ENCODE measurements around the gene VKORC1L1.
A peak's percentile ranks its signal among the peaks of the same experiment; 100 is the strongest.
"Not testable (repeated sequence)": the region's sequence is repeated elsewhere in the genome, so short reads cannot be mapped to it uniquely, and the experiment has no call there.

Gene VKORC1L1

DNA sequence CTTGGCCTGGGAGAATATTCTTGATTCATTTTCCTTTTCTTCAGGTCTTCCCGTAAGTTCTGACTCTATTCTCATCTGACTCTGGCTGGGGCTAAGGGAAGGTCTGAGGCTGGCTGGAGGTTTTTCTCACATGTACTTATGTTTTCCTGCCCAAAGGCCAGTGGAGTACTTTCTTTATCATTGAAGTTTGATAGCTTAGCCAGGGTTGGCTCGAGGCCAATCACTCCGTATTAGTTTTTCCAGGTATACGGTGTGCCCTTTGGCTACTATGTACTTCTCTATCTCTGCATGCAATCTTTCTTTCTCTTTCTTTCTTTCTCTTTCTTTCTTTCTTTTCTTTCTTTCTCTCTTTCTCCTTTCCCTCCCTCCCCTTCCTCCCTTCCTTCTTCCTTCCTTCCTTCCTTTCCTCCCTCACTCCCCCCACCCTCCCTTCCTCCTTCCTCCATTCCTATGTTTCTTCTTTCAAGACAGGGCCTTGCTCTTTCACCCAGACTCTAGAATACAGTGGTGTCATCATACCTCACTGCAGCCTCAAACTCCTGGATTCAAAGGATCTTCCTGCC lies 26.8 kb upstream of the VKORC1L1 start:
- Histone ChIP-seq H3K36me3 (no peaks in the 10 kb centered on the region), H3K4me1 (no peaks in the 10 kb centered on the region), H3K27me3 (no peaks in the 10 kb centered on the region), H3K9me3 (no peaks in the 10 kb centered on the region), H3K4me3 (ENCODE audit: low read depth, low read length) (no peak overlapping the region)
- DNase-seq, result no peak
- TF ChIP-seq, protein P1, sequence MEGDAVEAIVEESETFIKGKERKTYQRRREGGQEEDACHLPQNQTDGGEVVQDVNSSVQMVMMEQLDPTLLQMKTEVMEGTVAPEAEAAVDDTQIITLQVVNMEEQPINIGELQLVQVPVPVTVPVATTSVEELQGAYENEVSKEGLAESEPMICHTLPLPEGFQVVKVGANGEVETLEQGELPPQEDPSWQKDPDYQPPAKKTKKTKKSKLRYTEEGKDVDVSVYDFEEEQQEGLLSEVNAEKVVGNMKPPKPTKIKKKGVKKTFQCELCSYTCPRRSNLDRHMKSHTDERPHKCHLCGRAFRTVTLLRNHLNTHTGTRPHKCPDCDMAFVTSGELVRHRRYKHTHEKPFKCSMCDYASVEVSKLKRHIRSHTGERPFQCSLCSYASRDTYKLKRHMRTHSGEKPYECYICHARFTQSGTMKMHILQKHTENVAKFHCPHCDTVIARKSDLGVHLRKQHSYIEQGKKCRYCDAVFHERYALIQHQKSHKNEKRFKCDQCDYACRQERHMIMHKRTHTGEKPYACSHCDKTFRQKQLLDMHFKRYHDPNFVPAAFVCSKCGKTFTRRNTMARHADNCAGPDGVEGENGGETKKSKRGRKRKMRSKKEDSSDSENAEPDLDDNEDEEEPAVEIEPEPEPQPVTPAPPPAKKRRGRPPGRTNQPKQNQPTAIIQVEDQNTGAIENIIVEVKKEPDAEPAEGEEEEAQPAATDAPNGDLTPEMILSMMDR (IDR thresholded peaks at IDR 0.05; ENCODE audit: low read depth, low read length), result no peak

DNA sequence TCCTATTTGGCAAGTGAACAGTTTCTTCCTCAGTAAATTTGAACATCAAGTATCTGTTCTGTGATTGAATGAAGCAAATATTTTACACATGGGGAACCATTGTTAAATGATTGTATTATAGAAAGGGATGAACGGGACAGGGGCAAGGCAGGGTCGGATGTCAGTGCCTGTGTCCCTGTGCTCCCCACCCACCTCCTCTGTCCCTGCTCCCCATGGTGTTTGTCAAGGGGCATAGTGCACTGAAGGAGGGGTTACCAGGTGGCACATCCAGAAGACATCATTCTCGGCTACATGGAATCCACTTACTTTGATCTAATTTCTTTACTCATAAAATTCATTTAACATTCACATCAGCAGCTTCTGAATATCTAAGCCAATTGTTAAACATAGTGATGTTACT lies 19.4 kb upstream of the VKORC1L1 start:
- H3K9me3 ChIP-seq; H3K36me3 ChIP-seq; H3K4me3 ChIP-seq (ENCODE audit: low read depth, low read length); H3K27me3 ChIP-seq; DNase-seq; H3K4me1 ChIP-seq: not testable (repeated sequence)

DNA sequence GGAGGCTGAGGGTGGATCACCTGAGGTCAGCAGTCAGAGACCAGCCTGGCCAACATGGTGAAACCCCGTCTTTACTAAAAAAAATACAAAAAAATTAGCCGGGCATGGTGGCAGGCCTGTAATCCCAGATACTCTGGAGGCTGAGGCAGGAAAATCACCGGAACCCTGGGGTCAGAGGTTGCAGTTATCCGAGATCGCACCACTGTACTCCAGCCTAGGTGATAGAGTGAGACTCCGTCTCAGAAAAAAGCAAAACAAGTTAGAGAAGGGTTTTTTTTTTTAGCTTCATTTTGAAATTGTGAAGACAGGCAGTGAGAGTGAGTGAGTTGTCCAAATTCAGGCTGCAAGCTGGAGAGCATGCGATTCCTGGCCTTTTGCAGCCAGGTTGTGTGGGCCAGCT lies 19.0 kb upstream of the VKORC1L1 start:
- H3K9me3 ChIP-seq; H3K36me3 ChIP-seq; H3K27me3 ChIP-seq; DNase-seq; H3K4me3 ChIP-seq (ENCODE audit: low read depth, low read length); H3K4me1 ChIP-seq: not testable (repeated sequence)

DNA sequence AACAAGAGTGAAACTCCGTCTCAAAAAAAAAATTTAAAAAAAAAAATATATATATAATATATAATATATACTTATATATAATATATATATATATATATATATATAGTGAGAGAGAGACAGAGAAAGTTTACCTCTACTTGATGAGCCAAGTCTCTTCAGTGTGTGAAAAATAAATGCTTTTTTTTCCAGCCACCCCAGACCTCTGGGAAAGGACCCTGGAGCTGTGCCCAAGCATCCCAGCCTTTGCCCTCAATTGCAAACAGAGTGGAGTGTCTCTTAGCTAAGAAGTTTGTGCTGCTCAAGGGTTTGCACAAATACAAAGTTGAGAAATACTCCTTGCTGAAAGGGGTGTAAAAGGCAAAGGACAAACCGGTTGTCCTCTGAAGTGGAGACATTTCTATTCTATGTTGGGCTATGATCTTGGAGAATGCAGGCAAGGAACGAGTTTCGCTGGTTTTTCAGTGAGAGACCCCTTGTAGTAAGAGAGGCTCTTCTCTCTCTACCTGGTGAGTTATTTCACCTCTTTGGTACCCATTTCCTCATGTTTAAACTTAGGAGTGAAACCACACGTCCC lies 15.5 kb upstream of the VKORC1L1 start:
- not testable (repeated sequence) for H3K9me3 ChIP-seq; H3K4me1 ChIP-seq; H3K36me3 ChIP-seq; H3K27me3 ChIP-seq; DNase-seq; H3K4me3 ChIP-seq (ENCODE audit: low read depth, low read length)

DNA sequence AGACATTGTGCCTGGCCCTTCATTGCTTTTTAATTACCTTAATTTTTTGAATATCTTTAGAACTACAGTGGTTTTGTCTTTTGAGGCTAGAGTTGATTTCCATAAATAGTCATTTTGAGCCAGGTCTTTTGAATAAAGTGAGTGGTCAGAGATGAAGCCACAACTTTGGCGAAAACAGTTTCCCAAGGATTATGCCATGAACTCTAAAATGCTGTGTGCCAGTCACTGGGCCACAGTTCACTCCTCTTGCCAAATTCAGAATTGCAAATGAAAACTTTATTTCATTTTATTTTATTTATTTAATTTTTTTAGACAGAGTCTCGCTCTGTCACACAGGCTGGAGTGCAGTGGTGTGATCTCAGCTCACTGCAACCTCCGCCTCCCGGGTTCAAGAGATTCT lies 14.2 kb upstream of the VKORC1L1 start:
- not testable (repeated sequence) for DNase-seq

DNA sequence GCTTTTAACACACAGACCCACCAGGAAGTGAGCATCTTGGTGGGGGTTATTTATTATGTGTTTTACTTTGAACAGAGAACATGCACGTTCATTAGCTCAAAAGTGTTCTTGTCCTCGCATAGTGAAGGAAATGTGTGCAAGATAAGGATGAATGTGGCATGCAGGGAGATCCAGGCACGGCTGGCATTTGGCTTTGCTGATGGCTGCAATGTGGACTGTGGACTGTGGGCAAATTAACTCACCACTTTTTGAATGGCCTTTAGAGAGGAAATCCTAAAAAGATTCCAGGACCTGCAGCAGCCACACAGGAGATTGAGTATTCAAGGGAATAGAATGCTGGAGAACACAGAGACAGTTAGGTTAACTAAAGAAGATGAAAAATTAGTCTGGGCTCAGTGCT lies 6.6 kb upstream of the VKORC1L1 start:
- not testable (repeated sequence) for DNase-seq; H3K4me1 ChIP-seq; H3K9me3 ChIP-seq; H3K4me3 ChIP-seq (ENCODE audit: low read depth, low read length); H3K36me3 ChIP-seq; H3K27me3 ChIP-seq

More for the DNA sequence above, 14.2 kb upstream of the VKORC1L1 start:
- H3K9me3 ChIP-seq; H3K27me3 ChIP-seq; H3K4me3 ChIP-seq (ENCODE audit: low read depth, low read length); H3K4me1 ChIP-seq; H3K36me3 ChIP-seq: not testable (repeated sequence)

DNA sequence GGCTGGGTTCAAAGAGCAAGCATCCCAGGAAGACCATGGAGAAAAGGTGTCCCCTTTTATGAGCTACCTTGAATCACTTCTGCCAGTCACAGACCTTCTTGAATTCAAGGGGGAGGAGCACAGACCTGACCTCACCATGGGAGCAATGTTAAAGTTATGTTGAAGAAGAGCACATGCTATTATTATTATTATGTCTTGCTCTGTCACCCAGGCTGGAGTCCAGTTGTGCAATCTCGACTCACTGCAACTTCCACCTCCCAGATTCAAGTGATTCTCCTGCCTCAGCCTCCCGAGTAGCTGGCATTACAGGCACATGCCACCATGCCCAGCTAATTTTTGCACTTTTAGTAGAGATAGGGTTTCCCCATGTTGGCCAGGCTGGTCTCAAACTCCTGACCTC lies 5.2 kb upstream of the VKORC1L1 start:
- H3K4me1 ChIP-seq; H3K9me3 ChIP-seq; H3K27me3 ChIP-seq; H3K36me3 ChIP-seq; DNase-seq; H3K4me3 ChIP-seq (ENCODE audit: low read depth, low read length): not testable (repeated sequence)

DNA sequence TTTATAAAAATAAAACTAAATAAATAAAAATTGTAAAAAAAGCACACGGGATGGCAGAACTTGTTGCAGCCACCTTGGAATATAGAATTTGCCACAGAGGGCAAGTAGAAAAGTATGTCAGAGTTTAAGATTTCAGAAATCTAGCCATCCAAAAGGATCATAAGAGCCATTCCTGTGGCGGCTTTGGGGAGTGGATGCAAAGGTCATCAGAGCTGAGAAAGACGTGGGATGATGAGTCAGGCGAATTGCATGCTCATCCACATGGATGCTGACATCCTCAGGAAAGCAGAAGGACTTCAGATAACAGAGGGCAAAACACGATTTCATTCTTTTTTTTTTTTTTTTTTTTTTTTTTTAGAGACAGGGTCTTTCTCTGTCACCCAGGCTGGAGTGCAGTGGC lies 3.6 kb upstream of the VKORC1L1 start:
- not testable (repeated sequence) for H3K27me3 ChIP-seq; H3K4me3 ChIP-seq (ENCODE audit: low read depth, low read length); H3K36me3 ChIP-seq; H3K9me3 ChIP-seq; DNase-seq; H3K4me1 ChIP-seq

DNA sequence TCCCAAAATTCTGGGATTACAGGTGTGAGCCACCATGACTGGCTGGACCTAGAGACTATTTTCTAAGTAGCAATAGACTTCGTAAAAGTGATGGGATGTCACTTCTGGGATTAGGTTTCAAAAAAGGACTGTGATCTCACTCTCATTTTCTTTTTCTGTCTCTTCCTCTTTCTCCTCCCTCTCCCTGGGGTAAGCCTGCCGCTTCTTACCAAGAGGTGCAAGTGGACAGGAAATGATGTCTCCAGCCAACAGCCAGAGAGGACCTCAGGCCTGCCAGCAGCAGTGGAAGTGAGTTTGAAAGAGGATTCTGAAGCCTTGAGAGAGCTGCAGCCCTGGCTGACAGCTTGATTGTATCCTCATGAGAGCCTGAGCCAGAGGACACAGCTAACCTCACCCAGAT lies 1.4 kb upstream of the VKORC1L1 start:
- H3K4me1 ChIP-seq; DNase-seq; H3K27me3 ChIP-seq; H3K36me3 ChIP-seq; H3K9me3 ChIP-seq; H3K4me3 ChIP-seq (ENCODE audit: low read depth, low read length): not testable (repeated sequence)

DNA sequence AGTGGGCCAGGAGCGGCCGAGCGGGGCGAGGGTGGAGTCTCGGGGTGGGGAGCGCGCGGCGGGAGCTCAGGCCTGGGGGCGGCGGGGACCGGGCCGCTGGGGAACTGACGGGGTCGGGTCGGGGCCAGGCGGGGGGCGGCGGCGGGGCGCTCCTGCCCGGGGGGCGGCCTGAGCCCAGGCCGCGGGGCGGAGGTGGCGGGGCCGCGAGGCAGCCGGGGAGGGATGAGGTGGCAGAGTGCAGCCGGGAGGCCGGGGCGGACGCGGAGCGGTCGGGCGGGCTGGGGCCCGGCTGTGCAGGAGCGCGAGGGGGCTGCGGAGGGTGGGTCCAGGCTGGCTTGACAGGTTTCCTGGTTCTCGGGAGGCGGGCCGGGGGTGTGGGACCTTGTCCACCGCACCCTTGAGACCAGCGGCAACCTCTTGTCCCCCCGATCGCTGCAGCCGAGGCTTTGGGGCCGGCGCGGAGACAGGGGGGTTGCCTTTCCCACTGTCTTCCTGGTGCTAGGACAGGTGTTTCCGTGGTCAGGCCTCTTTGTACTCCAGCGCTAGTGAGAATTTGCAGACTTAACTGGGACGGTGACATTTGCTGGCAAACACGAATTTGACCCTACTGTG lies 814 bp downstream of the VKORC1L1 start:
- H3K9me3 ChIP-seq, H3K36me3 ChIP-seq, H3K4me1 ChIP-seq, H3K27me3 ChIP-seq: not testable (repeated sequence)
- peak overlapping the region; percentile 76 for H3K4me3 ChIP-seq (ENCODE audit: low read depth, low read length)
- DNase-seq, result peak; percentile 30

DNA sequence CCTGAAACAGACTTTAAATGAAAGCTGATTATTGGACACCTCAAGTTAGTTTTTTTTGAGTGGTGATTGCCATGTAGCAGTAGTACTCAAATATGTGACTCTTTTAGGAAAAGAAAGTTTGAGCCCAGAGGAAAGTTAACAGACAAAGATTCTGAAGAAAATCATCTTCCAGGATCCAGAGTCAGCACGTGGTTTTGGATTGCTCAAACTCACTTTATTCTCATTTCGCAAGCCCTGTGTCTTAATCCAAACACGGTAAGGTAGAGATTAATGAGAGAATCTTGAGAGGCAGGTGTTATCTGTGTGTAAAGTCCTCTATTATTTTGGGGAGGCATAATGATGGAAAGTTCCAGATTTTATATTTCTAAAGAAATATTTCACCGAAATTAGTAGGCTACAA lies 2.8 kb downstream of the VKORC1L1 start:
- not testable (repeated sequence) for H3K9me3 ChIP-seq; H3K36me3 ChIP-seq; H3K4me3 ChIP-seq (ENCODE audit: low read depth, low read length); DNase-seq; H3K27me3 ChIP-seq; H3K4me1 ChIP-seq

DNA sequence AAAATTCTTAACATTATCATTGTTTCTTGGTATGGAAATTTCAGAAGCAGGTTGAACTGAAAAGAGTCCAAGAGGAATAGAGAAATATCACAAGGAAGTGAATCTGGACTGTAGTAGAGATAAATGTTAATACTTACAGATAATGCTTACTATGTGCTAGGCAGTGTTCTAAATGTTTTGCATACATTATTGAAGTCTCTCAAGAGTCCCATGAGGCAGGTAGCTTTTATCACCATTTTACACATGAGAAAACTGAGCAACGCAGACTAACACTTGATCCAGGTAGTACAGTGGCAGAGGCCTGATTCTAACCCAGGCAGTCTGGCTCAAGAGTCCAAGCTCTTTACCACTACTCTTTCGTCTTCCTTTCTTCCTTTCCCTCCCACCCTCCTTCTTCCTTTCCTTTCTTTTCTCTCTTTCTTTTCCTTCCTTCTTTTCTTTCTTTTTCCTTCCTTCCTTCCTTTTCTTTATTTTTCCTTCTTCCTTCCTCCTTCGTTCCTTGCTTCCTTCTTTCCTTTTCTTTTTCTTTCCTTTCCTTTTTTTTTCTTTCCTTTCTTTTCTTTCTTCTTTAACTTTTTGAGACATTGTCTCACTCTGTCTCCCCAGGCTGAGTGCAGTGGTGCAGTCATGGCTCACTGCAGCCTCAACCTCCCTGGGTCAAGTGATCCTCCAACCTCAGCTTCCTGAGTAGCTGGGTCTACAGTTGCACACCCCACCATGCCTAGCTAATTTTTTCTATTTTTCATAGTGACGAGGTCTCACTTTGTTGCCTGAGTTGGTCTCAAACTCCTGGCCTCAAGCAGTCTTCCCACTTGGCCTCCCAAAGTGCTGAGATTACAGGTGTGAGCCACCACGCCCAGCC lies 6.6 kb downstream of the VKORC1L1 start:
- DNase-seq; H3K36me3 ChIP-seq; H3K4me3 ChIP-seq (ENCODE audit: low read depth, low read length); H3K27me3 ChIP-seq; H3K9me3 ChIP-seq; H3K4me1 ChIP-seq: not testable (repeated sequence)

DNA sequence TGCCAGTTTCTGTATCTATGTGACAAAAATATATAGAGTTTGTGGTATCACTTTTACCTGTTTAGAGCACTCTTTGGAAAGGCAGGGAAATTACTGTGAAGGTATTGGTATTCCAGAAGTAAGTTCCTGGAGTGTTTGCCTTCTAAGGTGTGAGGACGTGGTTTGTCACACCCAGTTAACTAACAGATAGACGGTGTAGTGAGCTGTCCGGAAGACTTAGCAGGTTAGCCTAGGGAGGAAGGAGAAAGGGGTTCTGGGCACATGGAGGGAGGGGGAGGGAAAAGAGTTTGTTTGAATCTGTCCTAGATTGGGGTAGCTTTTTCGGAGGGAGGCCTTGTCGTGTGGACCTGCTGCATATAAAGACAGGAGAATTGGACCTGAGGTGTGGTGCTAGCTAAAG lies 7.4 kb downstream of the VKORC1L1 start:
- not testable (repeated sequence) for H3K4me3 ChIP-seq (ENCODE audit: low read depth, low read length); H3K36me3 ChIP-seq; H3K27me3 ChIP-seq; H3K9me3 ChIP-seq; H3K4me1 ChIP-seq; DNase-seq

DNA sequence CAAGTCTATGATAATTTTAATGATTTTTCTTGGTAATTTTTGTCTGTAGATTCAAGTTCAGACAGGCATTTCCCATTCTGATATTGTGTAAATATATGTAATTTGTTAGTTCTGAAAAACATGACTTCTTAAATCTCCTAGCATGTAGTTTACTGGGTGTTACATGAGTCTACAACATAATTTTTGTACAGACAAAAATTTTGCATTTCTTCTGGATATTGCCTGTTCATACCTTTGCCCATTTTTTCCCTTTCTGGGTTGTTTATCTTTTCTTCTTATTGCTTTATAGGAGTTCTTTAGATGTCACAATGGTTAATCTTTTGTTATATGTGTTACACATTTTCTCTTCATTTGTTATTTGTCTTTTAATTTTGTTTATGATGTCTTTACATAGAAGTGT lies 12.1 kb downstream of the VKORC1L1 start:
- not testable (repeated sequence) for H3K4me3 ChIP-seq (ENCODE audit: low read depth, low read length)

DNA sequence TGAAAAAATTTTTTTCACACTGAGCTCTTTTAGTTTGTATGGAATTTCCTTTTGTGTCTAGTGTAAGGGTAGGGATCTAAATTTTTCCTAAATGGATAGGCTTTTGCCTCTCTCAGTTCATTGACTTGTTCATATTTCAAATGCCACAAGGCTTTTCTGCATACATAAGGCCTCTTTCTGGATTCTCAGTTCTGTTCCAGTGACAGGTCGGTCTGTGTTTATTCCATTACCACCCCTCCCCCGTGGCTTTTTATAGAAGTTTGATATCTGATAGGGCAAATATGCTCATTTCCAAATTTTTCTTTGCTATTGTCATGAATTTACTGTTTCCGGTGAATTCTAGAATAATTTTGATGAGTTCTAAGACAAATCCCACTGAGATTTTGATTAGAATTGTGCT lies 12.7 kb downstream of the VKORC1L1 start:
- H3K27me3 ChIP-seq; H3K4me3 ChIP-seq (ENCODE audit: low read depth, low read length); H3K4me1 ChIP-seq; H3K36me3 ChIP-seq; H3K9me3 ChIP-seq; DNase-seq: not testable (repeated sequence)

More for the DNA sequence above, 12.1 kb downstream of the VKORC1L1 start:
- H3K9me3 ChIP-seq, H3K4me1 ChIP-seq, H3K36me3 ChIP-seq, H3K27me3 ChIP-seq, DNase-seq: not testable (repeated sequence)

All from BE2C (cell line).